ENCODE data around the gene GAPT.
"Not testable (repeated sequence)": the region's sequence is repeated elsewhere in the genome, so short reads cannot be mapped to it uniquely, and the experiment has no call there.

The GAPT gene

DNA sequence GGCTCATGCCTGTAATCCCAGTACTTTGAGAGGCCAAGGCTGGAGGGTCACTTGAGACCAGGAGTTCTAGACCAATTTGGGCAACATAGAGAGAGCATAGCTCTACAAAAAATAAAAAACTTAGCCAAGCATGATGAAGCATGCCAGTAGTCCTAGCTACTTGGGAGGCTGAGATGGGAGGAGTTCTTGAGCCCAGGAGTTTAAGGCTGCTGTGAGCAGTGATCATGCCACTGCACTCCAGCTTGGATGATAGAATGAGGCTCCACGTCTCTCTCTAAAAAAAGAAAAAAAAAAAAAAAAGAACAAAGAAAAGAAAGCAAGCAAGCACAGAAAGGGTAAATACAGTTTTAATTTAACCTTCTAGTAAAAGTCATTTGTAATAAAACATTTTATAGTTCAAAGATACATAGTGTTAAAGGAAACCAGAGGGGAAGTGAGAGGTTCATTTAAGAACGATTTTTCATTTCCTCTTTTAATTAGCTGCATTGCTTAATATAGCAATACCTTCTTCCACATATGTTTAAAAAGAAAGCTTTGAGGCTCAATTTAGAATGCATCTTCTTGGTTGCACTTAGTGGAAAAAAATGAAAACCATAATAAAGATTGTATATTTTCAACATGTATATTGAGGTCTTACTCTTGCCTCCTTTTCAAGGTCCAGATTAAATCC is 14.9 kb downstream of the GAPT start:
- no peak for DNase-seq

DNA sequence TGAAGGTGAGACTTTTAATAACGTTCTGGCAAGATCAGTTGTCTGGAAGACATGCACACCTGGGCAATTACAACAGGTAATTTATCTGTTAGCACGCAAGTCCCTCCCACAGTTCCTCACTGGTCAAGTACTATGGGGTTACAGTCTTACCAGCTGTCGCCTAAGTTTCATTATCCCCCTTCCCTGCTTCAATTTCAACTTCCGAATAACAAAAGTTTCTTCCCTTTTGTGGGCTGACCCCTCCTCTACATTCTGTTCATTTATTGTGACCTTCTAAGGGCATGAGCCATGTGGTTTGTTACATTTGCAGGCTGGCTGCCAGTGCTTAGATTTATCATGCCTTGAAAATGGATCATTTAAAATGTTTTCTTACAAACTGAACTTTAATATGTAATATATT is 16.5 kb downstream of the GAPT start:
- no peak for DNase-seq

GRCh38 chr5:58517198-58517597 is 26.0 kb downstream of the GAPT start:
- no peak for DNase-seq

GRCh38 chr5:58523956-58524355 is 32.7 kb downstream of the GAPT start:
- no peak for DNase-seq

DNA sequence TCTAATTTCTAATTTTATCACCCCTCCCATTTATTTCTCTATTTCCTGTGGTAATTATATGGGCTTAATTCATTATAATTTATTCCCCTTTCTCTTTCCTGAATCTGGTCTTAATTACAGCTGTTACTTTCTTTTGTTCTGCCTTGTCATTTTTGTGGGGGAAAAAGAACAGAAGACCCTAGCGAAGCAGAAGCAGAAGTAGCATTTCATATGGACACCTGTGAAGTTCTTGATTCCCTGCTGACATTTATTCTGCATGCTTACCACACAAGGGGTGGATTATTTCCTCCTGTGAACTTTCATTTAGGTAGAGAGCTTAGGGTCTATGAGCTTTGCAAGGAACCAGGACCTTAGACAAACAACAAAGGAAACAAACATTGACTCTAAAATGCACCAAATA is 33.3 kb downstream of the GAPT start:
- DNase-seq: no peak

DNA sequence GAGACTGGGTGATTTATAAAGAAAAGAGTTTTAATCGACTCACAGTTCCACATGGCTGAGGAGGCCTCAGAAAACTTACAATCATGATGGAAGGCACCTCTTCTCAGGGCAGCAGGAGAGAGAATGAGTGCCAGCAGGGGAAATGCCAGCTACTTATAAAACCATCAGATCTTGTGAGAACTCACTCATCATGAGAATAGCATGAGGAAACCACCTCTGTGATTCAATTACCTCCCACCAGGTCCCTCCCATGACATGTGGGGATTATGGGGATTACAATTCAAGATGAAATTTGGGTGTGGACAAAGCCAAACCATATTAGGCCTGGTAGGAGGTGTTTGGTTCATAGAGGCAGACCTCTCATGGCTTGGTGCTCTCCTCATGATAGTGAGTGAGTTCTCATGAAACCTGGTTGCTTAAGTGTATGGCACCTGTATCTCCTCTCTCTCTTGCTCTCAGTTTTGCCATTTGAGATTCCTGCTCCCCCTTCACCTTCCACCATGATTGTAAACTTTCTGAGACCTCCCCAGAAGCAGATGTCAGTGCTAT is 39.8 kb downstream of the GAPT start:
- DNase-seq: no peak

DNA sequence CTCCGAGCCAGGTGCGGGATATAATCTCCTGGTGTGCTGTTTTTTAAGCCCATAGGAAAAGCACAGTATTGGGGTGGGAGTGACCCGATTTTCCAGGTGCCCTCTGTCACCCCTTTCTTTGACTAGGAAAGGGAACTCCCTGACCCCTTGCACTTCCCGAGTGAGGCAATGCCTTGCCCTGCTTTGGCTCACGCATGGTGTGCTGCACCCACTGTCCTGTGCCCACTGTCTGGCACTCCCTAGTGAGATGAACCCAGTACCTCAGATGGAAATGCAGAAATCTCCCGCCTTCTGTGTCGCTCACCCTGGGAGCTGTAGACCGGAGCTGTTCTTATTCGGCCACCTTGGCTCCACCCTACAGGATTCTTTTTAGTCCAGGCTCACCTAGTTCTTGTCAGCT is 50.7 kb downstream of the GAPT start:
- not testable (repeated sequence) for DNase-seq

GRCh38 chr5:58542709-58543108 is 51.5 kb downstream of the GAPT start:
- no peak for DNase-seq

- no peak for DNase-seq
Observed at GRCh38 chr5:58543723-58544122, 52.5 kb downstream of the GAPT start.

GRCh38 chr5:58544195-58544594 is 53.0 kb downstream of the GAPT start:
- DNase-seq: no peak

GRCh38 chr5:58544926-58545325 is 53.7 kb downstream of the GAPT start:
- no peak for DNase-seq

GRCh38 chr5:58545912-58546311 is 54.7 kb downstream of the GAPT start:
- DNase-seq: no peak

All from femur (tissue), 1 donor.